Skin of body (tissue), 2 donors: ENCODE data around the gene IHH. TPM values are rescaled to one million over a fixed set of nuclear protein-coding genes. Genes with fewer than 3 reads are reported as not detected.

Experiments used
- DNase-seq: peaks from one replicate; lab custom pipeline; 2025; lab: John Stamatoyannopoulos, UW
- total RNA-seq: library from RNA; depleted of rRNA; stranded (reverse); fragments of >200 nt; gene quantifications from one replicate; pipeline ENCODE4 v1.2.3, GENCODE V29; 2014

IHH gene
- total RNA-seq, 1 donor from 2014 or later = 0.10 TPM

DNA sequence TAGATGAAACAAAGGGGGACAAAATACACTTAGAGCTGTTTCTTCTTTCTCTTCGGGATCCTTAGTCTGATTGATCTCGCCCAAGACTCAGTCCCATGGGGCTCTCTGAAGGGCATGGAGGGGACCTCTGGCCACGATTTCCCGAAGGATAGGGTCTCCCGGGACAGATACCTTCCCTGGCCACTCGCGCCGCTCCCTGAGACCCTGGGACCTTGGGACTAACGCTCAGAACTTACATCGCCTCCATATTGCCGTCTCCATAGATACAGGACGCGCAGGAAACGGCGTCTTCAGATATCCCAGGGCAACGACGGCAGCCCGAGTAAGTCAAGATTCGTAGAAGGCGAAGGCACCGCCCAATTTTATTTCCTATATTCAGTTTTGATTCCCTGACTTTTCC lies 19.5 kb downstream of the IHH start, which contains the start of gene CFAP65:
Gene CFAP65, minus strand, starts transcription at position 265 of the 400 bp plus-strand sequence. CDS start 2,468 bp downstream, outside the sequence.
- peak; percentile 5 for DNase-seq

- no peak for DNase-seq
These were observed 22.1 kb downstream of the IHH start for GRCh38 chr2:219038600-219038999.

GRCh38 chr2:219037783-219038499 lies 22.8 kb downstream of the IHH start:
- DNase-seq = no peak

DNA sequence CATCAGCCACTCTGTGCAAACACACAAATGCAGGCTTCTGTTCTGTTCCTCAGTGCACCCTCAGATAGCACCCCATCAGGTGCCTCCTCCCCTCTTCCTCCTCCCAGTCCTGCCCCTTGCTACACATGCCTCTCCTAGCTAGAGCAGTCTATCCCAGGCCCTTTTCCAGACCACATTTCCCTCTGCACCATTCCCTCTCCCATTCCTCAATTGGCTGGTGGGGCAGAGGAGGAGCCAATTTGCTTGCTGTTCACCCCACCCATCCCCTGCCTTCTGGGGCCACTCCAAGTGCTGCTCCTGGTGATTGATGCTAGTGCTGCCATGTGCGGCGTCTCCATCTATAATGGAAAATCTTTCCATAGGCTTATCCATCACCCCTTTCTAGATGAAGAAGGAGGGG lies 24.8 kb downstream of the IHH start:
- DNase-seq = no peak

DNA sequence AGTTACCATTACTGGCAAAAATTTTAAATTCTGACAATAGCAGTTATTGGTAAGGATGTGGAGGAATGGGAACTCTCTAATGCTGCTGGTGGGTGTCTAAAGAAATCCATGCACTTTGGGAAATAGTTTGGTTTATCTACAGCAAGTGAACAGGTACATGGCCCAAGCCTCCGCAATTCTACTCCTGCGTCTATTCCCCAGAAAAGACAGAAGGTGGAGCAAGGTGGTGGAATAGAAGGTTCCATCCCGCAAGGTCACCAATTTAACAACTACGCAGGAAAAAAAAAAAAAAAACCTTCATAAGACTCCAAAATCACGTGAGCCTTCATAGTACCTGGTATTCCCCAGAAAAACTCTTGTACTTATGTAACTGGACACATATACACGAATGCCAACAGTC lies 25.9 kb downstream of the IHH start:
- DNase-seq = no peak

DNA sequence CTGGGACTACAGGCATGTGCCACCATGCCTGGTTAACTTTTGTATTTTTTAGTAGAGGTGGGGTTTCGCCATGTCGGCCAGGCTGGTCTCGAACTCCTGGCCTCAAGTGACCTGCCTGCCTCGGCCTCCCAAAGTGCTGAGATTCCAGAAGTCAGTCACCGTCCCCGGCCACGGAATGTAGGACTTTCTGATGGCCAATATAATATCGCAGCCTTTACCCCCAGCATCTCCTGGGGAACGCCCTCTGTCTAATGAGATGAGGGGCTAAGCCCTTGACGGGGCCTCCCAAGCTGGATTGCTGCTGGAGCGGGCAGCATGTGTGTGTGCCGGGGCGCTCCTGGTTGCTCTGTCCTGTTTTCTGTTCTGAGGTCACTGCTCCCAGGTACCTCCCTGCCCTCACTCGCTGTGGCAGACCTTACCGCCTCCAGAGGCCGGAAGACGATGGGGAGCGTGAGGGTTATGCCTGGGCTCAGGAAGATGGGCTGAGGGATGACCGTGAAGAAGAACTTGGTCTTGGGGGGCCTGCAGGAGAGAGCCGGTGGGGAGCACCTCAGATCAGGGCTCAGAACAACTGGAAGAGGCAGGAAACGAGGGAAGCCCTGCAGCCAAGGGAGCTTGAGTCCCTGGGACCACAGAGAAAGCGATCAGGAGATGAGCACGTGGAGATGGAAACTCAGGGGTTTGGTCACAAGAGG lies 28.5 kb downstream of the IHH start:
- no peak for DNase-seq

- no peak for DNase-seq
These were observed 29.5 kb downstream of the IHH start for GRCh38 chr2:219031005-219031738.

GRCh38 chr2:219030177-219030940 lies 30.4 kb downstream of the IHH start:
- no peak for DNase-seq

DNA sequence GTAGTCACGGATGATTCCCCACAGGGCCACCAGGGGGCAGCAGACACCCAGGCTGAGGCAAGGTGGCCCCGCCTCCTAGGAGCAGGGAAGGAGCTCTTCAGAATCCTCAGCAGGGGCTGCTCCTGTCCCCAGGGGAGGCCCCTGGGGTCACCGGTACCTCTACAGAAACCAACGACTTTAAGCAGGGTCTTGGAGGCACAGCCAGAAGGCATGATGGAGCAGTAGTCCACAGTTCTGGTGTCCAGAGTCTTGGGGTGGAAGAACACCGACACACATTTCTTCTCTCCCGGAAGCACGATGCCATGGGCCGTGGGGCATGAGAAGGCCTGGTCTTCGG lies 30.9 kb downstream of the IHH start:
- DNase-seq = no peak

- no peak for DNase-seq
These were observed 31.5 kb downstream of the IHH start for GRCh38 chr2:219028996-219029828.

DNA sequence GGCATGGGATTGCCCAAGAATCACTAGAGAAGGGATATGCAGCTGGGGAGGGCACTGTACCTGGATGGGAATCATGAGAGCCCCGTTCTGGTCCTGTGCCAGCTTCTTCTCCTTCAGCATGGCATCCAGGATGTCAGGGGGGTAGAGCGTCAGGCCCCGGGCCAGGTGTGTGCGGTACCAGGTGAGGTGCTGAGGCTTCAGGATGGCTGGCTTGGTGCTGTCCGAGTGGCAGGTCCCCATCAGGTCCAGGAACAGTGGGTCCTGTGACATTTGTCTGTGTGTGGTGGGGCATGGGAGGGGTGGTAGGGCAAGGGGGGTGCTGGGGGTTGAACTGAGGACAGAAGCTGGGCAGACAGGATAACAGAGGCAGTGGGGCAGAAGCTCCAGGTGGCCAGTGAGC lies 32.6 kb downstream of the IHH start:
- no peak for DNase-seq

- no peak for DNase-seq
These were observed 33.1 kb downstream of the IHH start for GRCh38 chr2:219027511-219028055.

DNA sequence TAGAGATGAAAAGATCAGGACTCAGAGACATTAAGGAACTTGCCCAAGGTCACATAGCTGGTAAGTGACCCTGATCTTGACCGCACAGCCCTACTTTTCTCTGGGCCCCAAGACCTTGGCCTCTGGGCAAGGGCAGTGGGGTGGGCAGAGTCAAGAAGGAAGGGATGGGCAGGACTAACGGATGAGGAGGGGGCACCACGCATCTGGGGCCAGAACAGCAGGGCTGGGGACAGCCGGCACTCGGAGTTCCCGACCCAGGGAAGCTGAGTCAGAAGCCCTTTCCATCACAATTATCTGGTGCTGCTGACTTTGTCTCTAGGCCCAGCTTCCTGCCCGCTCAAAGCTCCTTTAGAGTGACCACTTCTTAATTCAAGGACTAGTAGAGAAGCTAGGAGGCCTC lies 33.8 kb downstream of the IHH start:
- no peak for DNase-seq

- DNase-seq = no peak
These were observed 34.8 kb downstream of the IHH start for GRCh38 chr2:219025637-219026585.

DNA sequence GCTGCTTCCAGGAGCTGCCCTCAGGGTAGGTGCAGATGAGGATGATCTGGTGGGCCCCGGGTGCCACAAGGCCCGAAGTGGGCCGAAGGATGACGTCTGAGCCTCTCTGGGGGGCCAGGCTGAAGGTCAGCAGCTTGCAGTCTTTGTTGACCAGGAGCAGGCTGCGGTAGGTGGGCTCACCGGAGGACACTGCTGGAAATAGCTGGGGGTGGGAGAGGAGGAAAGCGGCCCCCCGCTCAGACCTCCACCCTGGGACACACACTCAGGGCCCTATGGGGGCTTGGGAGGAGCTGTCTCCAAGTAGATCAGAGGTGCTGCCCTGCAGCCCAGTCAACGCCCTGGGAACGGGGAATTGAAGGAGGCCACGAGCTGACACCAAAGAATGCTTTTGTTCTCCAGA lies 36.7 kb downstream of the IHH start:
- no peak for DNase-seq

- DNase-seq = no peak
These were observed 37.6 kb downstream of the IHH start for GRCh38 chr2:219023045-219023605.

- no peak for DNase-seq
These were observed 38.1 kb downstream of the IHH start for GRCh38 chr2:219022616-219023015.

- DNase-seq = no peak
These were observed 38.7 kb downstream of the IHH start for GRCh38 chr2:219022041-219022440.

GRCh38 chr2:219021591-219021990 lies 39.1 kb downstream of the IHH start:
- DNase-seq = no peak
